ENCODE results near the gene TBCA.

DNA sequence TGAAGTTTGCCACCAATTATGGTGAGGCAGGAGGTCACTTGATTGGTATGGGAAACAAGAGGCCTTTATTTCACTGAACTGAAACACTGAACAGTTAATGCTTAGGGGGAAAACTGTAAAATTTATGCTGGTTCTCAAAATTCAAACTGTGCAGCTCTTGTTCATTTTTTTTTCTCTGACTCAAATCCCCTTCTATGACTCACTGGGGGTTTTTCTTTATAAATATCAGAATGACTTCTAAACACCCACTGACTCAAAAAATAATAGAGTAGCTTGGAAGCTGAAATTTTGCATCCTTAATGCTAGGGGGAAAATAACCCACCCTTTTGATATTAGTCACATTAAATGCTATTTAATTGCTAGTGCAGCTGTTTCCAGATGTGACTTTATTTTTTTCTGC, 113.5 kb downstream of the TBCA start:
- no peak for TF ChIP-seq MYC (CRISPR knock-in tag; IDR thresholded peaks at IDR 0.05; ENCODE audit: borderline replicate concordance)
- TF ChIP-seq NFRKB (IDR thresholded peaks at IDR 0.05): no peak
- no peak for TF ChIP-seq SIN3A (IDR thresholded peaks at IDR 0.05; ENCODE audit: borderline replicate concordance, low read depth, low read length)
- TF ChIP-seq POLR2AphosphoS5 (IDR thresholded peaks at IDR 0.05; ENCODE audit: low read depth, low read length): no peak
- no peak for TF ChIP-seq FOXA3 (CRISPR knock-in tag; IDR thresholded peaks at IDR 0.05)
- TF ChIP-seq SUZ12 (IDR thresholded peaks at IDR 0.05; ENCODE audit: low read depth, low read length): no peak

All from HepG2 (cell line).